ENCODE measurements around the gene NES.

NES gene

GRCh38 chr1:156708218-156708661 lies 31.0 kb upstream of the NES start:
- no peak for DNase-seq (ENCODE audit: low read depth in 1 of 2, low spot score in 1 of 2)
- in situ Hi-C loops (cut with HindIII; ENCODE audit: low pct_unique_long_range_greater_than_20kb, low sequenced_read_pairs) = no loop called here

GRCh38 chr1:156707417-156708217 lies 30.4 kb upstream of the NES start:
- no peak for DNase-seq (ENCODE audit: low read depth in 1 of 2, low spot score in 1 of 2)
- in situ Hi-C loops (cut with HindIII; ENCODE audit: low pct_unique_long_range_greater_than_20kb, low sequenced_read_pairs) = no loop called here
- TF ChIP-seq JUND (IDR thresholded peaks at IDR 0.05; ENCODE audit: low read depth) = no peak

More at GRCh38 chr1:156708218-156708661, 31.0 kb upstream of the NES start:
- TF ChIP-seq JUND (IDR thresholded peaks at IDR 0.05; ENCODE audit: low read depth) = no peak

- TF ChIP-seq JUND (IDR thresholded peaks at IDR 0.05; ENCODE audit: low read depth) = no peak
- in situ Hi-C loops (cut with HindIII; ENCODE audit: low pct_unique_long_range_greater_than_20kb, low sequenced_read_pairs) = no loop called here
- peak in 1 of 2 experiments; percentile 60 for DNase-seq (ENCODE audit: low read depth in 1 of 2, low spot score in 1 of 2)
Observed at GRCh38 chr1:156706657-156707416, 29.6 kb upstream of the NES start.

GRCh38 chr1:156705918-156706656 lies 28.9 kb upstream of the NES start:
- TF ChIP-seq JUND (IDR thresholded peaks at IDR 0.05; ENCODE audit: low read depth) = no peak
- peak in 1 of 2 experiments; percentile 79 for DNase-seq (ENCODE audit: low read depth in 1 of 2, low spot score in 1 of 2)
- in situ Hi-C loops (cut with HindIII; ENCODE audit: low pct_unique_long_range_greater_than_20kb, low sequenced_read_pairs) = no loop called here

- no peak for TF ChIP-seq JUND (IDR thresholded peaks at IDR 0.05; ENCODE audit: low read depth)
- in situ Hi-C loops (cut with HindIII; ENCODE audit: low pct_unique_long_range_greater_than_20kb, low sequenced_read_pairs) = no loop called here
- DNase-seq (ENCODE audit: low read depth in 1 of 2, low spot score in 1 of 2) = peak in 1 of 2 experiments; percentile 82
Observed at GRCh38 chr1:156705321-156705917, 28.2 kb upstream of the NES start, which contains the start of gene CRABP2. CRABP2 (minus strand) TSS chr1:156705583; CDS start chr1:156705446, 137 bp downstream.

- TF ChIP-seq JUND (IDR thresholded peaks at IDR 0.05; ENCODE audit: low read depth) = no peak
- in situ Hi-C loops (cut with HindIII; ENCODE audit: low pct_unique_long_range_greater_than_20kb, low sequenced_read_pairs) = no loop called here
- DNase-seq (ENCODE audit: low read depth in 1 of 2, low spot score in 1 of 2) = peak in 1 of 2 experiments; percentile 74
Observed at GRCh38 chr1:156704930-156705320, 27.7 kb upstream of the NES start.

- TF ChIP-seq JUND (IDR thresholded peaks at IDR 0.05; ENCODE audit: low read depth) = no peak
- no peak for DNase-seq (ENCODE audit: low read depth in 1 of 2, low spot score in 1 of 2)
- in situ Hi-C loops (cut with HindIII; ENCODE audit: low pct_unique_long_range_greater_than_20kb, low sequenced_read_pairs) = no loop called here
Observed at GRCh38 chr1:156704166-156704711, 27.0 kb upstream of the NES start.

GRCh38 chr1:156703741-156704140 lies 26.5 kb upstream of the NES start:
- DNase-seq (ENCODE audit: low read depth in 1 of 2, low spot score in 1 of 2) = no peak
- in situ Hi-C loops (cut with HindIII; ENCODE audit: low pct_unique_long_range_greater_than_20kb, low sequenced_read_pairs) = no loop called here
- no peak for TF ChIP-seq JUND (IDR thresholded peaks at IDR 0.05; ENCODE audit: low read depth)

- in situ Hi-C loops (cut with HindIII; ENCODE audit: low pct_unique_long_range_greater_than_20kb, low sequenced_read_pairs) = no loop called here
- DNase-seq (ENCODE audit: low read depth in 1 of 2, low spot score in 1 of 2) = no peak
- no peak for TF ChIP-seq JUND (IDR thresholded peaks at IDR 0.05; ENCODE audit: low read depth)
Observed at GRCh38 chr1:156703336-156703735, 26.1 kb upstream of the NES start.

- no peak for DNase-seq (ENCODE audit: low read depth in 1 of 2, low spot score in 1 of 2)
- in situ Hi-C loops (cut with HindIII; ENCODE audit: low pct_unique_long_range_greater_than_20kb, low sequenced_read_pairs) = no loop called here
- no peak for TF ChIP-seq JUND (IDR thresholded peaks at IDR 0.05; ENCODE audit: low read depth)
Observed at GRCh38 chr1:156700736-156701531, 23.7 kb upstream of the NES start.

GRCh38 chr1:156698995-156699394 lies 21.8 kb upstream of the NES start:
- TF ChIP-seq JUND (IDR thresholded peaks at IDR 0.05; ENCODE audit: low read depth) = no peak
- in situ Hi-C loops (cut with HindIII; ENCODE audit: low pct_unique_long_range_greater_than_20kb, low sequenced_read_pairs) = no loop called here
- DNase-seq (ENCODE audit: low read depth in 1 of 2, low spot score in 1 of 2) = no peak
